WTC11 (cell line): ENCODE results near the gene MMP19. TPM values are rescaled to one million over a fixed set of nuclear protein-coding genes. Genes with fewer than 3 reads are reported as not detected.

Experiments
- ATAC-seq: fragments of 200-7000 bp; cut with Tn5 transposase; 2 replicates; pipeline ENCODE4 v1.10.0; 2021; ENCODE audit warnings: mild to moderate bottlenecking, moderate library complexity
- CTCF ChIA-PET: fragments of 300-600 bp; sonication (Branson Sonifier 250); formaldehyde crosslinking; loops from one replicate; lab custom pipeline; 2021; ENCODE audit warnings: antibody characterized with exemption; lab: Charles Lee
- POLR2A ChIA-PET: fragments of 350-600 bp; sonication (Branson Sonifier 250); formaldehyde crosslinking; loops from one replicate; lab custom pipeline; 2021; ENCODE audit warnings: antibody characterized with exemption; lab: Charles Lee
- DNase-seq: peaks from one replicate; pipeline ENCODE4 v3.0.0; 2021; ENCODE audit warnings: low spot score
- H3K27ac Mint-ChIP-seq: 2 replicates; pipeline ENCODE4 v1.8.0; 2021; ENCODE audit warnings: mixed read lengths
- H3K27me3 Mint-ChIP-seq: 2 replicates; pipeline ENCODE4 v1.8.0; 2021; ENCODE audit warnings: low read depth, mild to moderate bottlenecking, moderate library complexity, mixed read lengths
- H3K36me3 Mint-ChIP-seq: 2 replicates; pipeline ENCODE4 v1.8.0; 2021; ENCODE audit warnings: mixed read lengths
- H3K4me1 Mint-ChIP-seq: 2 replicates; pipeline ENCODE4 v1.8.0; 2022; ENCODE audit warnings: mixed read lengths
- H3K4me3 Mint-ChIP-seq: 2 replicates; pipeline ENCODE4 v1.8.0; 2021; ENCODE audit warnings: mild to moderate bottlenecking, moderate library complexity, mixed read lengths
- H3K9me3 Mint-ChIP-seq: 2 replicates; pipeline ENCODE4 v1.8.0; 2021; ENCODE audit warnings: mixed read lengths
- CREM ChIP-seq: sonication (generic); formaldehyde crosslinking; IDR thresholded peaks from 2 replicates; pipeline ENCODE4 v1.8.1; 2022; ENCODE audit warnings: mild to moderate bottlenecking, missing genetic modification reagents, moderate library complexity
- ESRRA ChIP-seq: sonication (generic); formaldehyde crosslinking; IDR thresholded peaks from 2 replicates; pipeline ENCODE4 v1.8.1; 2022; ENCODE audit warnings: mild to moderate bottlenecking, missing genetic modification reagents, borderline replicate concordance
- ETV6 ChIP-seq: sonication (generic); formaldehyde crosslinking; IDR thresholded peaks from 2 replicates; pipeline ENCODE4 v1.8.1; 2022; ENCODE audit warnings: mild to moderate bottlenecking, missing genetic modification reagents
- FOXK1 ChIP-seq: sonication (generic); formaldehyde crosslinking; IDR thresholded peaks from 2 replicates; pipeline ENCODE4 v1.8.0; 2022; ENCODE audit warnings: mild to moderate bottlenecking, moderate library complexity, missing genetic modification reagents
- HMGA2 ChIP-seq: fragments of 250-450 bp; sonication (Bioruptor Pico); IDR thresholded peaks from 2 replicates; pipeline ENCODE4 v1.4.0; 2021; ENCODE audit warnings: mild to moderate bottlenecking, moderate library complexity
- MYBL2 ChIP-seq: sonication (generic); formaldehyde crosslinking; IDR thresholded peaks from 2 replicates; pipeline ENCODE4 v1.8.1; 2023; ENCODE audit warnings: mild to moderate bottlenecking, moderate library complexity, missing genetic modification reagents
- NFE2L1 ChIP-seq: sonication (generic); formaldehyde crosslinking; IDR thresholded peaks from 2 replicates; pipeline ENCODE4 v1.8.1; 2023; ENCODE audit warnings: missing genetic modification reagents
- NFYB ChIP-seq: sonication (generic); formaldehyde crosslinking; conservative IDR thresholded peaks from 2 replicates; pipeline ENCODE4 v1.8.0; 2022; ENCODE audit warnings: low read depth, missing genetic modification reagents
- RORB ChIP-seq: fragments of 250-450 bp; sonication (Bioruptor Pico); IDR thresholded peaks from 2 replicates; pipeline ENCODE4 v1.9.0; 2021; ENCODE audit warnings: mild to moderate bottlenecking
- SP1 ChIP-seq: sonication (generic); formaldehyde crosslinking; conservative IDR thresholded peaks from 2 replicates; pipeline ENCODE4 v1.8.1; 2022; ENCODE audit warnings: missing genetic modification reagents
- total RNA-seq: library from RNA; stranded (reverse); gene quantifications from 3 replicates; pipeline ENCODE4 v1.2.3, GENCODE V29; 2021
- TF ChIP-seq, protein P1 (sequence below): sonication (generic); formaldehyde crosslinking; IDR thresholded peaks from 2 replicates; pipeline ENCODE4 v1.8.1; 2023; ENCODE audit warnings: mild to moderate bottlenecking, missing genetic modification reagents, moderate library complexity
- TF ChIP-seq, protein P2 (sequence below): sonication (generic); formaldehyde crosslinking; IDR thresholded peaks from 2 replicates; pipeline ENCODE4 v1.8.0; 2022; ENCODE audit warnings: missing genetic modification reagents
- TF ChIP-seq, protein P3 (sequence below): sonication (generic); formaldehyde crosslinking; IDR thresholded peaks from 2 replicates; pipeline ENCODE4 v1.8.1; 2023; ENCODE audit warnings: mild to moderate bottlenecking, moderate library complexity, missing genetic modification reagents
- TF ChIP-seq, protein P4 (sequence below): fragments of 250-450 bp; sonication (Bioruptor Pico); IDR thresholded peaks from 2 replicates; pipeline ENCODE4 v1.9.0; 2021; ENCODE audit warnings: mild to moderate bottlenecking
- TF ChIP-seq, protein P5 (sequence below): fragments of 250-450 bp; sonication (Bioruptor Pico); IDR thresholded peaks from 2 replicates; pipeline ENCODE4 v1.9.0; 2021; ENCODE audit warnings: mild to moderate bottlenecking, borderline replicate concordance
- TF ChIP-seq, protein P6 (sequence below): sonication (generic); formaldehyde crosslinking; conservative IDR thresholded peaks from 2 replicates; pipeline ENCODE4 v1.8.1; 2023; ENCODE audit warnings: mild to moderate bottlenecking, low read depth, missing genetic modification reagents, moderate library complexity
- TF ChIP-seq, protein P7 (sequence below): sonication (generic); formaldehyde crosslinking; IDR thresholded peaks from 2 replicates; pipeline ENCODE4 v1.8.0; 2022; ENCODE audit warnings: mild to moderate bottlenecking, missing genetic modification reagents

Gene MMP19
- total RNA-seq, 1 experiment from 2014 or later, result 1.6 TPM

DNA sequence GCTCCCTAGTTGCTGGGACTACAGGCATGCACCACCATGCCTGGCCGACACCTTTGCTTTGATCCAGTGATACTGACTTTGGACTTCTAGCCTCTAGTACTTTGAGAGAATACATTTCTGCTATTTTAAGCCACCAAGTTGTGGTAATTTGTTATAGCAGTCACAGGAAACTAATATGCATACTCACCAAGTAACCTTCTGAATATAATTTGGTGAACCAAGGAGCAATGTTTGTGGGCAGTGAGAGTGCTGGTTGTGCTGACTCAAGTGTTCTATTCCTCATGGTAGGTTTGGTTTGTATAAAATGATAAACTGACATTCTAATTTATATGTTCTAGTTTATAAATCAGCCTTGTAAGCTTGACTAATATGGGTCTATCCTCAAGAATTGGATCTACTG, 42.4 kb upstream of the MMP19 start (continued):
- TF ChIP-seq, protein P1, sequence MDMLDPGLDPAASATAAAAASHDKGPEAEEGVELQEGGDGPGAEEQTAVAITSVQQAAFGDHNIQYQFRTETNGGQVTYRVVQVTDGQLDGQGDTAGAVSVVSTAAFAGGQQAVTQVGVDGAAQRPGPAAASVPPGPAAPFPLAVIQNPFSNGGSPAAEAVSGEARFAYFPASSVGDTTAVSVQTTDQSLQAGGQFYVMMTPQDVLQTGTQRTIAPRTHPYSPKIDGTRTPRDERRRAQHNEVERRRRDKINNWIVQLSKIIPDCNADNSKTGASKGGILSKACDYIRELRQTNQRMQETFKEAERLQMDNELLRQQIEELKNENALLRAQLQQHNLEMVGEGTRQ (CRISPR knock-in tag), result no peak
- no peak for TF ChIP-seq FOXK1
- TF ChIP-seq, protein P2, sequence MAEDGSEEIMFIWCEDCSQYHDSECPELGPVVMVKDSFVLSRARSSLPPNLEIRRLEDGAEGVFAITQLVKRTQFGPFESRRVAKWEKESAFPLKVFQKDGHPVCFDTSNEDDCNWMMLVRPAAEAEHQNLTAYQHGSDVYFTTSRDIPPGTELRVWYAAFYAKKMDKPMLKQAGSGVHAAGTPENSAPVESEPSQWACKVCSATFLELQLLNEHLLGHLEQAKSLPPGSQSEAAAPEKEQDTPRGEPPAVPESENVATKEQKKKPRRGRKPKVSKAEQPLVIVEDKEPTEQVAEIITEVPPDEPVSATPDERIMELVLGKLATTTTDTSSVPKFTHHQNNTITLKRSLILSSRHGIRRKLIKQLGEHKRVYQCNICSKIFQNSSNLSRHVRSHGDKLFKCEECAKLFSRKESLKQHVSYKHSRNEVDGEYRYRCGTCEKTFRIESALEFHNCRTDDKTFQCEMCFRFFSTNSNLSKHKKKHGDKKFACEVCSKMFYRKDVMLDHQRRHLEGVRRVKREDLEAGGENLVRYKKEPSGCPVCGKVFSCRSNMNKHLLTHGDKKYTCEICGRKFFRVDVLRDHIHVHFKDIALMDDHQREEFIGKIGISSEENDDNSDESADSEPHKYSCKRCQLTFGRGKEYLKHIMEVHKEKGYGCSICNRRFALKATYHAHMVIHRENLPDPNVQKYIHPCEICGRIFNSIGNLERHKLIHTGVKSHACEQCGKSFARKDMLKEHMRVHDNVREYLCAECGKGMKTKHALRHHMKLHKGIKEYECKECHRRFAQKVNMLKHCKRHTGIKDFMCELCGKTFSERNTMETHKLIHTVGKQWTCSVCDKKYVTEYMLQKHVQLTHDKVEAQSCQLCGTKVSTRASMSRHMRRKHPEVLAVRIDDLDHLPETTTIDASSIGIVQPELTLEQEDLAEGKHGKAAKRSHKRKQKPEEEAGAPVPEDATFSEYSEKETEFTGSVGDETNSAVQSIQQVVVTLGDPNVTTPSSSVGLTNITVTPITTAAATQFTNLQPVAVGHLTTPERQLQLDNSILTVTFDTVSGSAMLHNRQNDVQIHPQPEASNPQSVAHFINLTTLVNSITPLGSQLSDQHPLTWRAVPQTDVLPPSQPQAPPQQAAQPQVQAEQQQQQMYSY, result no peak
- no peak for TF ChIP-seq SP1 (CRISPR knock-in tag)
- TF ChIP-seq, protein P3, sequence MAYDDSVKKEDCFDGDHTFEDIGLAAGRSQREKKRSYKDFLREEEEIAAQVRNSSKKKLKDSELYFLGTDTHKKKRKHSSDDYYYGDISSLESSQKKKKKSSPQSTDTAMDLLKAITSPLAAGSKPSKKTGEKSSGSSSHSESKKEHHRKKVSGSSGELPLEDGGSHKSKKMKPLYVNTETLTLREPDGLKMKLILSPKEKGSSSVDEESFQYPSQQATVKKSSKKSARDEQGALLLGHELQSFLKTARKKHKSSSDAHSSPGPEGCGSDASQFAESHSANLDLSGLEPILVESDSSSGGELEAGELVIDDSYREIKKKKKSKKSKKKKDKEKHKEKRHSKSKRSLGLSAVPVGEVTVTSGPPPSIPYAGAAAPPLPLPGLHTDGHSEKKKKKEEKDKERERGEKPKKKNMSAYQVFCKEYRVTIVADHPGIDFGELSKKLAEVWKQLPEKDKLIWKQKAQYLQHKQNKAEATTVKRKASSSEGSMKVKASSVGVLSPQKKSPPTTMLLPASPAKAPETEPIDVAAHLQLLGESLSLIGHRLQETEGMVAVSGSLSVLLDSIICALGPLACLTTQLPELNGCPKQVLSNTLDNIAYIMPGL (CRISPR knock-in tag), result no peak
- TF ChIP-seq, protein P4, sequence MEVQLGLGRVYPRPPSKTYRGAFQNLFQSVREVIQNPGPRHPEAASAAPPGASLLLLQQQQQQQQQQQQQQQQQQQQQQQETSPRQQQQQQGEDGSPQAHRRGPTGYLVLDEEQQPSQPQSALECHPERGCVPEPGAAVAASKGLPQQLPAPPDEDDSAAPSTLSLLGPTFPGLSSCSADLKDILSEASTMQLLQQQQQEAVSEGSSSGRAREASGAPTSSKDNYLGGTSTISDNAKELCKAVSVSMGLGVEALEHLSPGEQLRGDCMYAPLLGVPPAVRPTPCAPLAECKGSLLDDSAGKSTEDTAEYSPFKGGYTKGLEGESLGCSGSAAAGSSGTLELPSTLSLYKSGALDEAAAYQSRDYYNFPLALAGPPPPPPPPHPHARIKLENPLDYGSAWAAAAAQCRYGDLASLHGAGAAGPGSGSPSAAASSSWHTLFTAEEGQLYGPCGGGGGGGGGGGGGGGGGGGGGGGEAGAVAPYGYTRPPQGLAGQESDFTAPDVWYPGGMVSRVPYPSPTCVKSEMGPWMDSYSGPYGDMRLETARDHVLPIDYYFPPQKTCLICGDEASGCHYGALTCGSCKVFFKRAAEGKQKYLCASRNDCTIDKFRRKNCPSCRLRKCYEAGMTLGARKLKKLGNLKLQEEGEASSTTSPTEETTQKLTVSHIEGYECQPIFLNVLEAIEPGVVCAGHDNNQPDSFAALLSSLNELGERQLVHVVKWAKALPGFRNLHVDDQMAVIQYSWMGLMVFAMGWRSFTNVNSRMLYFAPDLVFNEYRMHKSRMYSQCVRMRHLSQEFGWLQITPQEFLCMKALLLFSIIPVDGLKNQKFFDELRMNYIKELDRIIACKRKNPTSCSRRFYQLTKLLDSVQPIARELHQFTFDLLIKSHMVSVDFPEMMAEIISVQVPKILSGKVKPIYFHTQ (CRISPR knock-in tag), result no peak
- TF ChIP-seq NFE2L1, result no peak
- no peak for TF ChIP-seq HMGA2
- no peak for TF ChIP-seq MYBL2 (CRISPR knock-in tag)
- TF ChIP-seq ETV6, result no peak
- TF ChIP-seq, protein P5, sequence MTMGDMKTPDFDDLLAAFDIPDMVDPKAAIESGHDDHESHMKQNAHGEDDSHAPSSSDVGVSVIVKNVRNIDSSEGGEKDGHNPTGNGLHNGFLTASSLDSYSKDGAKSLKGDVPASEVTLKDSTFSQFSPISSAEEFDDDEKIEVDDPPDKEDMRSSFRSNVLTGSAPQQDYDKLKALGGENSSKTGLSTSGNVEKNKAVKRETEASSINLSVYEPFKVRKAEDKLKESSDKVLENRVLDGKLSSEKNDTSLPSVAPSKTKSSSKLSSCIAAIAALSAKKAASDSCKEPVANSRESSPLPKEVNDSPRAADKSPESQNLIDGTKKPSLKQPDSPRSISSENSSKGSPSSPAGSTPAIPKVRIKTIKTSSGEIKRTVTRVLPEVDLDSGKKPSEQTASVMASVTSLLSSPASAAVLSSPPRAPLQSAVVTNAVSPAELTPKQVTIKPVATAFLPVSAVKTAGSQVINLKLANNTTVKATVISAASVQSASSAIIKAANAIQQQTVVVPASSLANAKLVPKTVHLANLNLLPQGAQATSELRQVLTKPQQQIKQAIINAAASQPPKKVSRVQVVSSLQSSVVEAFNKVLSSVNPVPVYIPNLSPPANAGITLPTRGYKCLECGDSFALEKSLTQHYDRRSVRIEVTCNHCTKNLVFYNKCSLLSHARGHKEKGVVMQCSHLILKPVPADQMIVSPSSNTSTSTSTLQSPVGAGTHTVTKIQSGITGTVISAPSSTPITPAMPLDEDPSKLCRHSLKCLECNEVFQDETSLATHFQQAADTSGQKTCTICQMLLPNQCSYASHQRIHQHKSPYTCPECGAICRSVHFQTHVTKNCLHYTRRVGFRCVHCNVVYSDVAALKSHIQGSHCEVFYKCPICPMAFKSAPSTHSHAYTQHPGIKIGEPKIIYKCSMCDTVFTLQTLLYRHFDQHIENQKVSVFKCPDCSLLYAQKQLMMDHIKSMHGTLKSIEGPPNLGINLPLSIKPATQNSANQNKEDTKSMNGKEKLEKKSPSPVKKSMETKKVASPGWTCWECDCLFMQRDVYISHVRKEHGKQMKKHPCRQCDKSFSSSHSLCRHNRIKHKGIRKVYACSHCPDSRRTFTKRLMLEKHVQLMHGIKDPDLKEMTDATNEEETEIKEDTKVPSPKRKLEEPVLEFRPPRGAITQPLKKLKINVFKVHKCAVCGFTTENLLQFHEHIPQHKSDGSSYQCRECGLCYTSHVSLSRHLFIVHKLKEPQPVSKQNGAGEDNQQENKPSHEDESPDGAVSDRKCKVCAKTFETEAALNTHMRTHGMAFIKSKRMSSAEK (CRISPR knock-in tag), result no peak
- TF ChIP-seq RORB (CRISPR knock-in tag), result no peak
- TF ChIP-seq ESRRA (CRISPR knock-in tag), result no peak
- no peak for TF ChIP-seq NFYB (CRISPR knock-in tag)
- TF ChIP-seq, all 79 proteins: peak for 0

DNA sequence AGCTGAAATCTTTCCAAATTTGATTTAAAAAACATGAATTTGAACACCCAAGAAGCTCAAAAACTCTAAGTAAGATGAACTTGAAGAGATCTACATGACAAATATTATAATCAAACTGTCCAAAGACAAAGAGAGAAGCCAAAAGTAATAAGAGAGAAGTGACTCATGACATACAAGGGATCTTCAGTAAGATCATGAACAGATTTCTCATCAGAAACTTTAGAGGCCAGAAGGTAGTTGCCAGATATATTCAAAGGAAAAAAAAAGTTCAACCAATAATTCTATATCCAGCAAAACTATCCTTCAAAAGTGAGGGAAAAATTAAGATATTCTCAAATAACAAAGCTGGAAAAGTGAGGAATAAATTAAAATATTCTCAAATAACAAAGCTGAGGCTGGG, 35.1 kb upstream of the MMP19 start:
- peaks cover 14% of the 10 kb centered on the region for H3K9me3 Mint-ChIP-seq
- no peak overlapping the region for H3K4me3 Mint-ChIP-seq
- peaks cover 9% of the 10 kb centered on the region; the same call in 1 of the 2 replicates for H3K36me3 Mint-ChIP-seq
- ATAC-seq, result no peak
- peaks cover 18% of the 10 kb centered on the region for H3K4me1 Mint-ChIP-seq
- no peak overlapping the region for H3K27ac Mint-ChIP-seq
- TF ChIP-seq, protein P6, sequence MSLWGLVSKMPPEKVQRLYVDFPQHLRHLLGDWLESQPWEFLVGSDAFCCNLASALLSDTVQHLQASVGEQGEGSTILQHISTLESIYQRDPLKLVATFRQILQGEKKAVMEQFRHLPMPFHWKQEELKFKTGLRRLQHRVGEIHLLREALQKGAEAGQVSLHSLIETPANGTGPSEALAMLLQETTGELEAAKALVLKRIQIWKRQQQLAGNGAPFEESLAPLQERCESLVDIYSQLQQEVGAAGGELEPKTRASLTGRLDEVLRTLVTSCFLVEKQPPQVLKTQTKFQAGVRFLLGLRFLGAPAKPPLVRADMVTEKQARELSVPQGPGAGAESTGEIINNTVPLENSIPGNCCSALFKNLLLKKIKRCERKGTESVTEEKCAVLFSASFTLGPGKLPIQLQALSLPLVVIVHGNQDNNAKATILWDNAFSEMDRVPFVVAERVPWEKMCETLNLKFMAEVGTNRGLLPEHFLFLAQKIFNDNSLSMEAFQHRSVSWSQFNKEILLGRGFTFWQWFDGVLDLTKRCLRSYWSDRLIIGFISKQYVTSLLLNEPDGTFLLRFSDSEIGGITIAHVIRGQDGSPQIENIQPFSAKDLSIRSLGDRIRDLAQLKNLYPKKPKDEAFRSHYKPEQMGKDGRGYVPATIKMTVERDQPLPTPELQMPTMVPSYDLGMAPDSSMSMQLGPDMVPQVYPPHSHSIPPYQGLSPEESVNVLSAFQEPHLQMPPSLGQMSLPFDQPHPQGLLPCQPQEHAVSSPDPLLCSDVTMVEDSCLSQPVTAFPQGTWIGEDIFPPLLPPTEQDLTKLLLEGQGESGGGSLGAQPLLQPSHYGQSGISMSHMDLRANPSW, result no peak
- TF ChIP-seq CREM (CRISPR knock-in tag), result no peak
- TF ChIP-seq, protein P7, sequence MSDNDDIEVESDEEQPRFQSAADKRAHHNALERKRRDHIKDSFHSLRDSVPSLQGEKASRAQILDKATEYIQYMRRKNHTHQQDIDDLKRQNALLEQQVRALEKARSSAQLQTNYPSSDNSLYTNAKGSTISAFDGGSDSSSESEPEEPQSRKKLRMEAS (CRISPR knock-in tag), result no peak
- ChIA-PET CTCF (interaction anchor here (0.8 kb wide), 1 partner anchor 58 kb away, joined by 3 read pairs; no protein-coding TSS in a partner anchor), POLR2A (no interaction called here)
- DNase-seq, result no peak
- no peaks in the 10 kb centered on the region for H3K27me3 Mint-ChIP-seq
